Trophoblast cell (in vitro differentiated cells and primary cell): ENCODE results near the gene CPNE9.

Experiments used
- DNase-seq, 2 donors: peaks; one replicate each; pipeline ENCODE4 v3.0.0-alpha.2; 2016
- H2AFZ ChIP-seq: 2 replicates; pipeline ENCODE4 v1.6.1; 2013; ENCODE audit warnings: low read length, moderate library complexity, mild to moderate bottlenecking; ENCODE audit not compliant: insufficient read depth, poor library complexity
- H2AK5ac ChIP-seq: 2 replicates; pipeline ENCODE4 v1.6.1; 2013; ENCODE audit warnings: mild to moderate bottlenecking, low read length
- H2BK120ac ChIP-seq: 2 replicates; pipeline ENCODE4 v1.6.1; 2013; ENCODE audit warnings: low read length, mild to moderate bottlenecking, moderate library complexity; ENCODE audit not compliant: insufficient read depth, poor library complexity
- H2BK12ac ChIP-seq: 2 replicates; pipeline ENCODE4 v1.6.1; 2013; ENCODE audit warnings: mild to moderate bottlenecking, low read length, moderate library complexity
- H2BK5ac ChIP-seq: 2 replicates; pipeline ENCODE4 v1.6.1; 2013; ENCODE audit warnings: low read length, low read depth, moderate library complexity, mild to moderate bottlenecking; ENCODE audit not compliant: poor library complexity
- H3K14ac ChIP-seq: 2 replicates; pipeline ENCODE4 v1.6.1; 2013; ENCODE audit warnings: mild to moderate bottlenecking, low read length
- H3K18ac ChIP-seq: 2 replicates; pipeline ENCODE4 v1.6.1; 2013; ENCODE audit warnings: mild to moderate bottlenecking, low read length
- H3K23ac ChIP-seq: 2 replicates; pipeline ENCODE4 v1.6.1; 2013; ENCODE audit warnings: low read length
- H3K27ac ChIP-seq: 2 replicates; pipeline ENCODE4 v1.5.1; 2013; ENCODE audit warnings: low read depth, mild to moderate bottlenecking, inconsistent platforms, low read length, moderate library complexity
- H3K27me3 ChIP-seq: 2 replicates; pipeline ENCODE4 v1.6.1; 2013; ENCODE audit warnings: inconsistent platforms, mild to moderate bottlenecking, low read length, moderate library complexity; ENCODE audit not compliant: insufficient read depth
- H3K36me3 ChIP-seq, 2 experiments: 1 replicate in 1 of 2; 2 replicates in 1 of 2; pipeline ENCODE4 v1.6.1; 2013; ENCODE audit warnings: low read length in 2 of 2, mild to moderate bottlenecking in 2 of 2, moderate library complexity in 1 of 2; ENCODE audit not compliant: insufficient read depth in 2 of 2, control insufficient read depth in 1 of 2
- H3K4ac ChIP-seq: 2 replicates; pipeline ENCODE4 v1.6.1; 2013; ENCODE audit warnings: low read depth, mild to moderate bottlenecking, low read length, moderate library complexity
- H3K4me1 ChIP-seq, 2 experiments: 1 replicate in 1 of 2; 2 replicates in 1 of 2; pipeline ENCODE4 v1.6.1; 2013; ENCODE audit warnings: low read length in 2 of 2, mild to moderate bottlenecking in 2 of 2, moderate library complexity in 1 of 2; ENCODE audit not compliant: insufficient read depth in 2 of 2, control insufficient read depth in 1 of 2
- H3K4me2 ChIP-seq: 2 replicates; pipeline ENCODE4 v1.6.1; 2013; ENCODE audit warnings: inconsistent platforms, mild to moderate bottlenecking, low read length, moderate library complexity
- H3K4me3 ChIP-seq: 2 replicates; pipeline ENCODE4 v1.5.1; 2013; ENCODE audit warnings: mild to moderate bottlenecking, low read depth, low read length, inconsistent platforms
- H3K79me1 ChIP-seq: one replicate; pipeline ENCODE4 v1.6.1; 2013; ENCODE audit warnings: low read length
- H3K79me2 ChIP-seq: 2 replicates; pipeline ENCODE4 v1.6.1; 2013; ENCODE audit warnings: low read length, mild to moderate bottlenecking; ENCODE audit not compliant: control insufficient read depth, insufficient read depth, poor library complexity
- H3K9ac ChIP-seq: 2 replicates; pipeline ENCODE4 v1.6.1; 2013; ENCODE audit warnings: mild to moderate bottlenecking, low read length
- H3K9me3 ChIP-seq: 2 replicates; pipeline ENCODE4 v1.6.1; 2013; ENCODE audit warnings: low read depth, mild to moderate bottlenecking, control low read depth, inconsistent platforms, low read length; ENCODE audit not compliant: insufficient read depth
- H4K12ac ChIP-seq: 2 replicates; pipeline ENCODE4 v1.6.1; 2013; ENCODE audit warnings: low read depth, mild to moderate bottlenecking, low read length, moderate library complexity
- H4K8ac ChIP-seq: 2 replicates; pipeline ENCODE4 v1.6.1; 2013; ENCODE audit warnings: low read depth, mild to moderate bottlenecking, low read length, moderate library complexity
- H4K91ac ChIP-seq: one replicate; pipeline ENCODE4 v1.6.1; 2013; ENCODE audit warnings: low read depth, mild to moderate bottlenecking, low read length, moderate library complexity
- WGBS: extraction: QIAGEN DNeasy Blood & Tissue Kit; methylation state at CpG from one replicate; pipeline ENCODE4 v1.1.7; 2013; ENCODE audit warnings: missing lambda C conversion rate; ENCODE audit not compliant: insufficient read length, insufficient coverage; ENCODE audit errors: extremely low coverage; 5-methylcytosine and 5-hydroxymethylcytosine counted together

Gene CPNE9

DNA sequence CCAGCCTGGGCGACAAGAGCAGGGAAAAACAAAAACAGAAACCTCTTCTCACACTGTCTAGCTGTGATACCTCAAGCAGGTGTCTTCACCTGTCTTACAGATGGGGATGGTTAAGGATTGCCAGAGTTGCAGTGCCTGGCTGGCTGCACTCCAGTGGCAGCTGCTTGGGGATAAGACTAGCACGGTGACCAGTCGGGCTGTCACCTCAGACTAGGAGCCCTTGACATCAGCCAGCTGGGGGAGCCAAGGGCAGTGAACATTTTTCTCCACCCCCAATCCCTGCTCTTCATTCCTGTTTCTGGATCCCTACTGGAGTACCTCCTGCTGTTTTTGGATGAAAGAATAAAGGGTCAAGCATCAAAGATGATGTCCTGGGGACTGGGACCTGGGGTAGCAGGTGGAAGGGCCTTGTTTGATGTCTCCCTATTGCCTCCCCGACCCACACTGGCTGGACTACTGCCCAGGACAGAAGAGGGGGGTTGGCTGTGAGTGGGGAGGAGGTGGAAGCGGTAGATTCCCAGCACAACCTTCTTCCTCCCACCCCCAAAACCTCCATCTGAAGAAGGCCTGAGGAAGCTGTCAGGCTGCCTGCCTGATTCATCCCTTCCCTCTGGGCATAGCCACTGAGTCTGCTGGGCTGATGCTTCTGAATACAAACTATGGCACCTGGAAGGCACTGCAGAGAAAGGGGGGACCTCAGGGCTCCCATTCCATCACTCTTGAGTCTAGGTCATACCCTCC lies 7.0 kb upstream of the CPNE9 start:
- no peak overlapping the region for H3K18ac ChIP-seq
- H3K4ac ChIP-seq, result no peak overlapping the region
- no peaks in the 10 kb centered on the region for H3K9me3 ChIP-seq
- no peak overlapping the region for H4K91ac ChIP-seq
- H3K14ac ChIP-seq, result no peak overlapping the region
- peaks cover 2 to 7% of the 10 kb centered on the region in 2 experiments for H3K4me1 ChIP-seq
- no peaks in the 10 kb centered on the region for H3K27me3 ChIP-seq
- no peaks in the 10 kb centered on the region for H3K79me1 ChIP-seq
- no peak overlapping the region for H3K23ac ChIP-seq
- no peak overlapping the region for H3K4me3 ChIP-seq
- H3K79me2 ChIP-seq, result no peaks in the 10 kb centered on the region
- no peak overlapping the region for H3K4me2 ChIP-seq
- H2AK5ac ChIP-seq, result no peak overlapping the region
- peaks cover 31 to 47% of the 10 kb centered on the region in 2 experiments for H3K36me3 ChIP-seq
- WGBS, result no CpG with 5 or more reads among the region's 5 CpGs
- H3K27ac ChIP-seq, result no peak overlapping the region
- no peak overlapping the region for H4K12ac ChIP-seq
- no peak overlapping the region for H2BK12ac ChIP-seq
- H3K9ac ChIP-seq, result no peak overlapping the region
- no peak overlapping the region for H2BK120ac ChIP-seq
- DNase-seq, result no peak
- H2AFZ ChIP-seq, result no peak overlapping the region
- H4K8ac ChIP-seq, result no peak overlapping the region
- H2BK5ac ChIP-seq, result no peak overlapping the region

DNA sequence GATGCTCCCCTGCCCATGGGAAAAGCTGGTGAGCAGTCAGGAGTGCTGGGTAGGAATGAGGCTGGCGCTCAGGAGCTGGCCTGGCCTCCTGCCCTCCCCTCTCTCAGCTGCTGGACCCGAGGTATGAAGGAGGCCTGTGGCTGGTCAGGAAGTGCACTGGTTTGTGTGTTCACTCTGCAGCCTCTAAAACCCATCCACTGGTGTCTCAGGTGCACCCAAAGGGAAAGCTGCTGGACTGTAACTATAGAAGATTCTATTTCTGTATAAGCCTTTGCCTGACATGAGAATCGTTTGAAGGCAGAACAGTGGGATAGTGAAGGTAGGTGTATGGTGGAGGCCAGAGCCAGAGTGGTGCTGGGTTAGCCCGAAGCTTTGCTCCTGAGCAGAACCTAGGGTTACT lies 5.7 kb upstream of the CPNE9 start:
- Histone ChIP-seq H4K8ac (no peak overlapping the region), H2BK5ac (no peak overlapping the region), H3K18ac (no peak overlapping the region), H4K91ac (no peak overlapping the region), H3K4ac (no peak overlapping the region), H3K4me1 (peaks cover 2 to 8% of the 10 kb centered on the region in 2 experiments), H3K79me1 (no peaks in the 10 kb centered on the region), H3K9me3 (no peaks in the 10 kb centered on the region), H3K79me2 (no peaks in the 10 kb centered on the region), H3K27me3 (no peaks in the 10 kb centered on the region), H2AK5ac (no peak overlapping the region), H2AFZ (no peak overlapping the region), H3K27ac (no peak overlapping the region), H3K4me2 (no peak overlapping the region), H4K12ac (no peak overlapping the region), H3K23ac (no peak overlapping the region), H2BK12ac (no peak overlapping the region), H3K14ac (no peak overlapping the region), H3K36me3 (peaks cover 30 to 45% of the 10 kb centered on the region in 2 experiments), H3K9ac (no peak overlapping the region), H3K4me3 (no peak overlapping the region), H2BK120ac (no peak overlapping the region)
- WGBS, result no CpG with 5 or more reads among the region's 4 CpGs
- DNase-seq, result no peak

DNA sequence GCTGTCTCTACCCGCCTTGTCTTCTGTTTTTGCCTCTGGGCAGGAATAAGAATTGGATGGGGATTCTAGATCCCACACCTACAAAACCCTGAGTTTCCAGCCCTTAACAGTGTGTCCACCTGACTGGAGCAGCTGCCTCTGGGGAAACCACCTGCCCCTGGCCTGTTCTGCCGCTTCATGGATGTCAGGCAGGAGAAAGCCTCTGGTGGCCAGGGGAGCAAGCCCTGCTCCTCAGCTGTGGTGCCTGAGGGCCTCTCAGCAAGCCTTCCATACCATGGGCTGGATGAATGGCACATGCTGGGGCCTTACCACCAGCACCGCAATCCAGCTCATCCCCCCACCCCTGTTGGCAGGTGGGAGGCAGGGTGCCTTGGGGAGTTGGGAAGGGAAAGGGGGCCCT lies 5.3 kb upstream of the CPNE9 start:
- Histone ChIP-seq H3K36me3 (peaks cover 30 to 45% of the 10 kb centered on the region in 2 experiments), H2BK12ac (no peak overlapping the region), H3K4me1 (peaks cover 2 to 8% of the 10 kb centered on the region in 2 experiments), H2BK120ac (no peak overlapping the region), H3K9me3 (no peaks in the 10 kb centered on the region), H3K9ac (no peak overlapping the region), H4K12ac (no peak overlapping the region), H3K18ac (no peak overlapping the region), H3K79me1 (no peaks in the 10 kb centered on the region), H4K8ac (no peak overlapping the region), H3K4ac (no peak overlapping the region), H2AFZ (no peak overlapping the region), H3K14ac (no peak overlapping the region), H4K91ac (no peak overlapping the region), H3K79me2 (no peaks in the 10 kb centered on the region), H2AK5ac (no peak overlapping the region), H3K4me3 (no peak overlapping the region), H3K23ac (no peak overlapping the region), H3K4me2 (no peak overlapping the region), H3K27ac (no peak overlapping the region), H3K27me3 (peaks cover under 1% of the 10 kb centered on the region), H2BK5ac (no peak overlapping the region)
- DNase-seq, result no peak
- WGBS, result no CpG with 5 or more reads among the region's 3 CpGs

GRCh38 chr3:9700536-9700935 lies 3.1 kb upstream of the CPNE9 start:
- H3K9me3 ChIP-seq, result peaks cover 2% of the 10 kb centered on the region
- H3K4me1 ChIP-seq, result peaks cover 15 to 23% of the 10 kb centered on the region in 2 experiments
- no peaks in the 10 kb centered on the region for H3K79me1 ChIP-seq
- H3K14ac ChIP-seq, result no peak overlapping the region
- no peak overlapping the region for H2BK5ac ChIP-seq
- peaks cover 19 to 28% of the 10 kb centered on the region in 2 experiments for H3K36me3 ChIP-seq
- no peak overlapping the region for H2AFZ ChIP-seq
- H4K8ac ChIP-seq, result no peak overlapping the region
- H4K91ac ChIP-seq, result no peak overlapping the region
- H3K4me2 ChIP-seq, result no peak overlapping the region
- H3K4me3 ChIP-seq, result no peak overlapping the region
- H3K18ac ChIP-seq, result no peak overlapping the region
- H3K4ac ChIP-seq, result no peak overlapping the region
- H4K12ac ChIP-seq, result no peak overlapping the region
- H3K27ac ChIP-seq, result no peak overlapping the region
- no CpG with 5 or more reads among the region's 2 CpGs for WGBS
- H3K9ac ChIP-seq, result no peak overlapping the region
- H3K27me3 ChIP-seq, result peaks cover 14% of the 10 kb centered on the region
- no peak overlapping the region for H2BK12ac ChIP-seq
- DNase-seq, result no peak
- H2BK120ac ChIP-seq, result no peak overlapping the region
- no peaks in the 10 kb centered on the region for H3K79me2 ChIP-seq
- H2AK5ac ChIP-seq, result no peak overlapping the region
- no peak overlapping the region for H3K23ac ChIP-seq
